Stimulated activated CD8-positive, alpha-beta memory T cell treated with anti-CD3 and anti-CD28 coated beads, Interleukin-4, amount 100 ng/mL, for 24 hours (primary cell): ENCODE data around the gene ATXN10.

Experiments used
- DNase-seq: peaks from one replicate; pipeline ENCODE4 v3.0.0-alpha.2; 2020; ENCODE audit warnings: low read depth

The ATXN10 gene

DNA sequence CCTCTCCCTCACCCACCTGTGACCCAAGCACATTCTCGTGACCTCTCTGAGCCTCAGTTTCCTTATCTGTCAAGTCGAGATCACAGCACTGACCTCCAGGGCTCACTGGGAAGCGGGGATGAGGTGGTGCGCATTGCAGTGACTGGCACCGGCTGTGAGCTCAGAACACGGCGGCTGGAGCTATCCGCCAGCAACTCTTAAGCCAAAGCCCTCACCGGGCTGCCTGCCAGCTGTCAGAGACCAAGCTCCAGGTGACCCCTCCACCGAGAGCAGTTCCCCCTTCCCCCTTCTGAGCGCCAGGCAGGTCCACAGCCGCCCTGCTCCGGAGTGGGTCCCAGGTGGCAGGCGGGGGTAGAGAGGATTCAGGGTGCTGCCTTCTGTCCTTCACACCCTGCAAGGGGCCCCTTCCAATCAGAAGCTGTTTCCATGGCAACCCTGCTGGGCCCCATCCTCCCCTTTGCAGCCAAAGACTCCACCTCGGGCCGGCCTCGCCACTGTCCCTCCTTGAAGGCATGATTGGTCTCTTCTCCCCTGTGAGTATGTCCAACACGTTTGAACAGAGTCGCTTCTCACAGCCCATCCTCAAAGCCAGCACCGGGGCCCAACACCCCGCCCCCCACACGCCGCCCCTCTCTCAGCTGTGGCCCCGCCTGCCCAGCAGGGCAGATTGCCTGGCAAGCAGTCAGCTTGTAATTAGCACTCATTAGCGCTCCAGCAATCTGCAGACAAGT, 206.6 kb downstream of the ATXN10 start:
- DNase-seq = no peak

DNA sequence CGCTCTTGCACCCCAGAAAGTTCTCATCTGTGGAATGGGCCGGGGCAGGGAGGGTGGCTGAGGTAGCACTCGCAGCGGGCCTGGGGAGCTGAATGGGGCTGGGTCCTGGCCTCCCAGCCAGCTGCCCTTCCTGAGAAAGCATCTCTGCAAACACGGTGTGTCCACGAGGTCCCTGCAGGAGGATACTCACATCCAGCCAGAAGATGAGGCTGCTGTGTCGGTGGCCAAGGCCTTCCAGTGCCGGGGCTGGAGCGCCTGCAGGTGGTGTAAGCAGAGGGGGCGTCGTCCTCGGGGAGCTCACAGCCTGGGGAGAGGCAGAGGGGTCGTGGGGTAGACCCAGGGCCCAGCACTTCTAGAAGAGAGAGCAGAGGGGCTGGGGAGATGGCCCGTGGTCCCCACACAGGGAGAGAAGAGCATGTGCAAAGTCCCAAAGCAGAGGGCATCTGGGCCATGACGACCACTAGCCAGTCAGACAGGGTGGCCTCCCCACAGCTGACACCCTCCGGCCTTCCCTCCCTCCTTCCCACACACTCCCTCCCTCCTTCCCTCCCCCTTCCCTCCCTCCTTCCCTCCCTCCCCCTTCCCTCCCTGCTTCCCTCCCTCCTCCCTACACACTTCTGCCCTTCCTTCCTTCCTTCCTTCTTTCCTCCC, 207.4 kb downstream of the ATXN10 start:
- no peak for DNase-seq

GRCh38 chr22:45879552-45879949, 207.9 kb downstream of the ATXN10 start:
- no peak for DNase-seq

DNA sequence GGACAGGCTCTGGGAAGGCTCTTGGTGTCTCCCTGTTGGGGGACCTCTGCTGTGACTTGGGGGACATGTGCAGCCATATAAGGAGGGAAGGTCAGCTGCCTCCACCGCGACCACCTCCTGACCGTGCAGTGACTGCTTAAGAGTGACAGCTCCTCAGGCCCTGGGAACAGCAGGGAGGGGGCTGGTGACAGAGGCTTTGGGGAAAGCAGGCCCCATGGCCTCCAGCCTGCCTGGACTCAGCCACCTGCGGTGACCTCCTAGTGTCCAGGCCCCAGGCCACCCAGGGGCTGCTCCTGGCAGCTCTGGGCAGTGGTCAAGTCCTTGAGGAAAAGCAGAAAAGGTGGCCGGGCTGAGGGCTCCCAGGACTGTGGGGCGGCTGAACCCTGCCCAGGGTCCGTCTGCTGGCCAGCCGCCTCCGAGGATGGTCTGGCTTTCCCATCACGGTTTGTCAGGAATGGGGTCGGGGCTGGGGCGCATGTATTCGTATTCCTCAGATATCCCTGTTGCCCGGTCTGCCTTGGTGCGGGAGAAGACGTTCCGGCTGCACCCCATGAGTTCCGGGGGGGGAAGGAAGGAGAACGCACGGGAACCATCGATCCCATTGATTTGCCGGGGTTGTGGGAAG, 208.6 kb downstream of the ATXN10 start:
- DNase-seq = no peak

DNA sequence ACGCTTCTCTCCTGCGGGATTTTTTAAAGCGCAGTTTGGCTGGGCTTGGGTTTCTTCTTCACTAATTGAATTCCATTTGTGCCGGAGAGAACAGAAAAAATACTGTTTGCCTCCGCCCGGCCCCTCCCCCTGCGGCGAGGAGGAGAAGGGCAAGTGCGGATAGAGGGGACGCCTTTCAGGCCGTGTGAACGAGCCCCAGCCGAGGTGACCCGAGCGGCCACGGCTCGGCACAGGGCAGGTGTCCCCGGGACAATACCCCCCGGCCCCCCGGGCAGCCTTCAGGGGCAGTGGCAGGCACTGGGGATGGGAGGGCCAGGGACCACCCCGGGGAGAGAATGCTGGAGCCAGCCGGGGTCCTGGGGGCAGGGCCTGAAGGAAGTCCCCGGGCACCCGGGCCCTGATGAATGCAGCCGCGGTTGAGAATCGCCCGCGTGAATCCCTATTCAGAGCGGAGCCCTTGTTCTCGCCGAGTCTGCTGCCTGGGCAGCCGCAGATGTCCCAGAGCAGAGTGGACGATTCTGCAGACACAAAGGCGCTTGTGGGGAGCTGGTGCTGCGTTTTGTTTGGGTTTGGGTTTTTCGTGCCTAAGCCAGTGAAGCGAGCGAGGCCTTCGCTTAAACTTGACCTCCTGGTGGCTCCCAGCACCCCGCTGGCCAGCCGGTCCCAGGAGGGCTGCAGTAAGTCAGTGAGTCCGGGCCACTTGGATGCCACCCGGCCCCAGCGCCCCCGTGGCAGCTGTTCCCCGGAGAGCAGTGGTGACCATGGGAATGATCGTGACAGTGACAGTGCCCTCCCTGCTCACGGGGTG, 209.3 kb downstream of the ATXN10 start:
- no peak for DNase-seq

GRCh38 chr22:45881524-45881875, 209.9 kb downstream of the ATXN10 start:
- DNase-seq = no peak

DNA sequence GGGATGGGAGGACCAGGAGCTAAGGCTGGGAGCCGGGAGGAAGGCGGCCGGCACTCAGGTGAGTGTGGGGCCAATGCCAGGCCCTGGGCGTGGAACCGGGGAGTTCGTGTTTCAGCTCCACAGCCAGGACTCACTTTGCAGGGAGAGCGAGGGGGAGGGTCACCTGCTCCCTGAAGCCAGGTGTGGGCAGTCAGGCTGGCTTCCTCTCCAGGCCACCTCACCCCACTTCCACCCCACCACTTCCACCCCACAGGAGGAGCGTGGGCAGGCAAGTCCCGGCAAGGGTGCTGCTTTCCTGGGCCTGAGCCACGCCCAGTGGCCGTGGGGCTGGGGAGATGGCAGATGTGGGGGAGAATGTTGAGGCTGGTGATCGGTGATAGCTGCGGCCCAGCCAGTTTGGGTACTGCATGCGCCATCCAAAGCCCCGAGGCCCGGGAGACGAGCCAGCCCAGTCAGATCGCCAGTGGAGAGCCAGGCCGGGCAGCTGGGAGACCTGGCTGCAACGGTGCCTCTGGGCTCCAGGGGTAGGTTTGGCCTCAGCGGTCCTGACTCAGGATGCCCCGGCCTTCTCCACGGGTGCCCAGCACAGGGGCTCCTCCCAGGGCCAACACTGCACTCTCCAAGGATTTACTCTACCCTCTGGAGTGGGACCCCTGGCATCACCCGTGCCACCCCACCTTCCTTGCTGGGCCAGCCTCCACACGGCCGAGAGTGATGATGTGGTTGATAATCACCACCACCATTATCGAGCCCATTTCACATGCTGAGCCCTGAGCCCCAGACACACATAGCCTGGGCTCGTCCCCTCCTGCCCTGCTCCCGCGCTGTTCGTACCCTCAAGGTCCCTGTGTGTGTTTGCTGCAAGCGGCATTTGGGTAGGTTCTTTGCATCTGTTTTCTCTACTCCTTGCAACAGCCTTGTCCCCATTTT, 211.5 kb downstream of the ATXN10 start:
- DNase-seq = no peak

DNA sequence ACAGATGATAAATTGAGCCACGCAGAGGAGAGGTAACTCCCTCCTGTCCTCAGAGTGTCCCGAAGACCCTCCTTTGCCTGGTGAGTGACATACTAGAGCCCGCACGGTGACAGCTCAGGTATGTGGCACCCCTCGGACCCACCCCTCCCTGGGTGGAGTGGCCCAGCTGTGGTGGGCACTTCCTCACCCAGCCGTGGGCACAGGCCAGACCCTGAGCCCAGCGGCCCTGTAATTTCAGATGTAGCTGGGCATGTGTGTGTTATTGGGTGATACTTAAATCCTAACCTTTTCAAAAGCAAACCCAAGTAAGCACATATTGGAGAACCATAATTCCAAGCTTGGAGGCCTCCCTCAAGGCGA, 212.2 kb downstream of the ATXN10 start:
- DNase-seq = no peak

- no peak for DNase-seq
These were observed 212.8 kb downstream of the ATXN10 start for GRCh38 chr22:45884201-45885062.

GRCh38 chr22:45885171-45885840, 213.7 kb downstream of the ATXN10 start:
- no peak for DNase-seq

- no peak for DNase-seq
These were observed 214.3 kb downstream of the ATXN10 start for GRCh38 chr22:45885941-45886395.

- DNase-seq = no peak
These were observed 214.9 kb downstream of the ATXN10 start for GRCh38 chr22:45886540-45886939.

GRCh38 chr22:45887202-45888131, 215.8 kb downstream of the ATXN10 start:
- no peak for DNase-seq

GRCh38 chr22:45888221-45889092, 216.8 kb downstream of the ATXN10 start:
- no peak for DNase-seq

DNA sequence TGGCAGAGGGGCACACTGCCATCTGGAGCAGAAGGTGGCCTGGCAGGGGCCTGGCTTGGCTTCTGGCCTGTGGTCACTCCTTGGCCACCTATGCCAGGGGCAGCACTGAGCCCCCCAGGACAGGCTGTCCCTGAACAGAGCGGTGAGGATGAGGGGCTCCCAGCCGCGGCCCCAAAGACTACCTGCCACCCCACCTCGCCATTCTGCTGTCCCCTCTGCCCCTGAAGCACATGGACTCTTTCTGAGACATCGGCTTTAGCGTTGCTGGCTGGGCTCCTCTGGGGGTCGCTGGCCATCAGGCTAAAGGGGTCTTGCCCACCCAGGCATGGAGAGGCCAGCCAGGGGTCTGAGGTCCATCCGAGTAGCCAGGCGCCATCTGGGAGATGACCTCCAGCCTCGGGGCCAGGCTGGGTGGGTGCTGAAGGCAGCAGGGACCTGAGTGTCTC, 217.5 kb downstream of the ATXN10 start:
- no peak for DNase-seq

DNA sequence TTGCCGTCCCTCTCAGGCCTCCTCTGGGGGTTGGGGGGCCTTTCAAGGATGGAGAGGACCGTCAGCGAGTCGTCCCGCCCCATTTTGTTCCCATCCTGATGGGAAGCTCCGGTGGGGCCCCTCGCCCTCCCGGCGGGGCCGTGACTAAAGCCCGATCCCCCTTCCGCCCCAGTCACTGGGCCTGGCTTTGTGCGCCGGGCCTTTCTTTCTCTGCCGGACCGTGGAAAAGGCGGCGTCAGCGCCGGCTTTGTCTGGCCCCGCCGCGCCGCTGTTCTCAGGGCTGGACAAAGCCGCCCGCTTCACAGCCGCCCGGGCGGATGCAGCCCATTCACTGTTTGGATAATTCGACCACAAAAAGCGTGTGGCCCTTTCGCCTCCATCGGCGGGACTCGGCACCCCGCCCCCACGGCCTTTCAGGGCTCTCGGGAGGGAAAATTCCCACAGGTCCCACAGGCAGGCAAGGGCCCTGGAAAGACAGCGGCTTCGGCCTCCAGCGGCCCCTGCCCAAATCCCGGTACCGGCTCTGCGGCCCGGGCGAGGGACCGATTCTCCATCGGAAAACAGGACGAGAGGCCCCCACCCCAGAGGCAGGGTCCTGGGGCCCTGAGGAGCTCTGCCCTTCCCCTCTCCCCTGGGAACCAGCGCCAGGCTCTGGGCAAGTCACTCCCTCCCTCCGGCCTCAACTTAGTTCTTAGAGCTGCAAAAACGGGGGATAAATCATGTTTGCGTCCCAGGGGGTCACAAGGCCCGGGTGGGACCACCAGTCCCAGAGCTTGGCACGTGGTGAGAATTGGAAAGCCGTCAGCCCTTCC, 218.1 kb downstream of the ATXN10 start:
- no peak for DNase-seq

DNA sequence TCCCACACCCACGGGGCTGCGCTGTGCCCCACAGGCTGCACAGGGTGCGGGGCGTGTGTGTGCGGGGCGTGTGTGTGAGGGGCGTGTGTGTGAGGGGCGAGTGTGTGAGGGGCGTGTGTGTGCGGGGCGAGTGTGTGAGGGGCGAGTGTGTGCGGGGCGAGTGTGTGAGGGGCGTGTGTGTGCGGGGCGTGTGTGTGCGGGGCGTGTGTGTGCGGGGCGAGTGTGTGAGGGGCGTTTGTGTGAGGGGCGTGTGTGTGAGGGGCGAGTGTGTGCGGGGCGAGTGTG, 218.7 kb downstream of the ATXN10 start:
- no peak for DNase-seq
